22Rv1 (cell line): Measurements from ENCODE around the gene KCNAB1.

Source experiments
- H3K27ac ChIP-seq: fragments of 450-650 bp; 2 replicates; pipeline ENCODE4 v1.5.1; 2017
- CTCF ChIP-seq: fragments of 450-650 bp; IDR thresholded peaks from 2 replicates; pipeline ENCODE4 v1.5.1; 2017; ENCODE audit warnings: mild to moderate bottlenecking
- ZFX ChIP-seq: fragments of 450-650 bp; IDR thresholded peaks from 2 replicates; pipeline ENCODE4 v1.6.1; 2017; ENCODE audit warnings: antibody characterized with exemption, borderline replicate concordance

The KCNAB1 gene

GRCh38 chr3:156373654-156374053, 253.3 kb downstream of the KCNAB1 start:
- TF ChIP-seq ZFX (no peak), CTCF (no peak)
- no peak overlapping the region for H3K27ac ChIP-seq

GRCh38 chr3:156376199-156376598, 255.8 kb downstream of the KCNAB1 start:
- H3K27ac ChIP-seq = no peak overlapping the region
- TF ChIP-seq ZFX (no peak), CTCF (no peak)

- H3K27ac ChIP-seq = no peak overlapping the region
- TF ChIP-seq CTCF = no peak
- no peak for TF ChIP-seq ZFX
Observed at GRCh38 chr3:156377266-156377665, 256.9 kb downstream of the KCNAB1 start.

GRCh38 chr3:156377718-156378117, 257.3 kb downstream of the KCNAB1 start:
- TF ChIP-seq CTCF (no peak), ZFX (no peak)

GRCh38 chr3:156378871-156379270, 258.5 kb downstream of the KCNAB1 start:
- H3K27ac ChIP-seq = no peak overlapping the region
- TF ChIP-seq CTCF (no peak), ZFX (no peak)

More at GRCh38 chr3:156377718-156378117, 257.3 kb downstream of the KCNAB1 start:
- no peak overlapping the region for H3K27ac ChIP-seq

GRCh38 chr3:156379327-156379726, 258.9 kb downstream of the KCNAB1 start:
- TF ChIP-seq ZFX (no peak), CTCF (no peak)
- H3K27ac ChIP-seq = no peak overlapping the region

- H3K27ac ChIP-seq = no peak overlapping the region
Observed at GRCh38 chr3:156381253-156381652, 260.9 kb downstream of the KCNAB1 start.

More at GRCh38 chr3:156381253-156381652, 260.9 kb downstream of the KCNAB1 start:
- TF ChIP-seq ZFX (no peak), CTCF (no peak)
